Activated CD8-positive, alpha-beta memory T cell treated with anti-CD3 and anti-CD28 coated beads, Interleukin-2, amount 50 U/mL, for 24 hours (primary cell): Measurements from ENCODE around the gene USPL1.

Experiments used
- DNase-seq: peaks from one replicate; pipeline ENCODE4 v3.0.0-alpha.2; 2020; ENCODE audit errors: extremely low read depth

The USPL1 gene

DNA sequence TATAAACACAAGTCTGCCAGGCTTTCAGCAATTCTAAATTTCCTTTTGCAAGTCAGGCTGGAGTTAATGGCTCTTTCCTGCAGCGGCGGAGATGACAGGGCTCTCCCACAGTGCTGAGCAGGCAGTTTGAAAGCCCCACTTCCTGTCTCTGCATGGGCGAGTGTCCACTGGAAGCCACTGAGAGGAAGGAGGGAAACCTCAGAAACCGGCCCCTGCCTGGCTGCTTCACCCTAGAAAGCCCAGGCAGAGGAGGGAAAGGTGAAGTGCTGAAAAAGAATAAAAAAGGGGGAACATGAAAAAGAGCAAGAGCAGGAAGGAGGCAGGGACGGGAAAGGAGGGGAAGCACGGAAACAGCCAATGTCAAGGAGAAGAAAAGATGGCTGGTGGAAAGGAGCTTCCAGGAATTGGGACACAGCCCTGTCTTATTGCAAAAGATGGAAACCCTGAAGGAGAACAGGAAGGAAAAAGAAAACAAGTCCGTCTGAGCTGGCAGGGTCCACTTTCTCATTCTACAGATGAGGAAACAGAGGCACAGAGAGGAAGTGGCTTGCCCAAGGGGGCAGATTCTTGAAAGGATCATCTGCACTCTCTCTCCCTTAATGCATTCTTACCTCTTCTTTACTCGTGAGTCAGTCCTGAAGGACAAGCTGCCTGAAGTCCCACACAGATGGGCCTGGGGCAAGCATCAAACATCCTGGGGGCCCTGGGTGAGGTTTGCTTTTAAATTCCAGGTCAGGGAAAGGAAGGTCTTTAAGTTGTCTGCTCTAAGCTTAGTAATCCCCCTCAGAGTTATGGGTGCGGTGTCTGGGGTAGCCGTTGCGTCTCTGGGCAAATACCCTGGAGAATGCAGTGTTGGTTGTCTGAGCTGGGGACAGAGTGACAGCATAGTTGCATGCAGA lies 78.8 kb downstream of the USPL1 start:
- no peak for DNase-seq

DNA sequence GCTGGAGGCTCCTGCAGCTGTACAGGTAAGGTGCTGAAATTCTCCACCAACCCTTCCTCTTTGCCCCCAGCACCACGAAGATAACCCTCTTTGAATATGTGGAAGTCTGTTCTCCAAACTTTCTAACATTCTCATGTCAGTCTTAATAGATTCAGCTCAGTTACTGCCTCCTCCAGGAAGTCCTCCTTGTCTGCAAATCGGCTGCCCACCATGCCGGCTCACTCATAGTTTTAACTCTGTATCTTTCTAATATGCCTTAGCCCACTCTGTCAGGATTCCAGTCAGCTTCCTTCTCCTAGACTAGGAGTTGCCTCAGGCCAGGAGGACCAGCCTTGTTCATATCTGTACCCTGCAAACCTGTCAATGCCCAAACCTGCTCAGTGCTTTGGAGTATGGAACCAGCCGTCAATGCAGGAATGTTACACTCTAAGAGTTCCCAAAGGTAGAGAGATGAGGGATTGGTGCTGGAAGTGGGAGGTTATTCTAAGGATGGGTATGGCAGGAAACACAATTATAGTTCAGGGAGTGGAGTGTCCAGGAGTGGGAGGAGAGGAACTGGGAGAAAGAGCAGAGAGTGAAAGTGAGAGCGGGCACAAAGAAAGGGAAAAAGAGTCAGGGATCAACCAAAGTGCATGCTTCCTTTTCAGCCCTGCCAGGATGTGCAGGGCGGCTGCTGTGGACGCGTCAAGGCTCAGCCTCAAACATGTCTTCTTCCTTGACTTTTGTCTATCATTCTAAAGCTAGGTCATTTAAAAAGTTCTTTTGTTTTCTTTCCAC lies 79.6 kb downstream of the USPL1 start:
- no peak for DNase-seq

DNA sequence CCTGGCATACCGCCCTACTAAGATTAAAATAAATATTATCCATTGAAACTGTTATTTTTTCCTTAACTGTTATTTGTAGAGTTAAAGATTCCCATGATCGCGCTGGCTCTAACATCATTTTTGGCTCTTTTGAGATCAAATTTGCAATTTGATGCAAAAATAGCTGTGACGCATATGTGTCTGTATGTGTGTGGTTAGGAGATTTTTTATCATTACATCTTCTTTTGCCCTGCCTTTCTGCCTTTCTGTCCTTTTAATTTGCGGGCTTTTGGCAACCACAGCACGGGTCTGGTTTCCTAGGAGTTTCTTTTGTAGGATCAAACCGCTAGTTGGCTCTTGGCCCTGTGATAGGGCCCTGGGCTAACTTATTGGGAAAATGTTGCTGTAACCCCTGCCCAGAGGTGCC lies 80.3 kb downstream of the USPL1 start:
- DNase-seq, result no peak

- DNase-seq, result no peak
Observed at GRCh38 chr13:30698488-30699005, 80.8 kb downstream of the USPL1 start.

GRCh38 chr13:30700364-30700763 lies 82.6 kb downstream of the USPL1 start:
- no peak for DNase-seq

DNA sequence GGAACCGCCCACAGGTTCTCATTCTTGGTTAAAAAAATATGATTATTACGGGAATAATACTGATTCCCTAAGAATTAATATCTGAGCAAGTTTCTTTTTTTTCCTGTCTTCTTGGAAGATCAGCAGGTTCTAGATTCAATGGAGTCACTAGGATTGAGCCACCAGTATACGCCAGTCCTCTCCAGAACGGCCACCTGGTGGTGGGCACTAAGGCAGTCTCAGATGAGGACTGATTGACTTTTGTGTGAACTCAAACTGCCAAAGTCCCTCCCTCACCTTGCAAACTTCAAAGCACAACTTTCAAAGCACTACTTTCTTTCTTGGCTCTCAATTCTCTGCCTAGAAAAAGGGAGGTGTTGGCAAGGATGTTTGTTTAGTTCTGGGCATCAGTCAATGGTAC lies 84.3 kb downstream of the USPL1 start:
- no peak for DNase-seq

- DNase-seq, result no peak
Observed at GRCh38 chr13:30704596-30704995, 86.9 kb downstream of the USPL1 start.

- no peak for DNase-seq
Observed at GRCh38 chr13:30705680-30706079, 88.0 kb downstream of the USPL1 start.

- no peak for DNase-seq
Observed at GRCh38 chr13:30708541-30708940, 90.8 kb downstream of the USPL1 start.
